T1000 (cell line): ENCODE data around the gene ZNF682.
"Not testable (repeated sequence)": the region's sequence is repeated elsewhere in the genome, so short reads cannot be mapped to it uniquely, and the experiment has no call there.

Source experiments
- DNase-seq: peaks from one replicate; lab custom pipeline; 2025; ENCODE audit warnings: mixed read lengths; lab: John Stamatoyannopoulos, UW

Gene ZNF682

DNA sequence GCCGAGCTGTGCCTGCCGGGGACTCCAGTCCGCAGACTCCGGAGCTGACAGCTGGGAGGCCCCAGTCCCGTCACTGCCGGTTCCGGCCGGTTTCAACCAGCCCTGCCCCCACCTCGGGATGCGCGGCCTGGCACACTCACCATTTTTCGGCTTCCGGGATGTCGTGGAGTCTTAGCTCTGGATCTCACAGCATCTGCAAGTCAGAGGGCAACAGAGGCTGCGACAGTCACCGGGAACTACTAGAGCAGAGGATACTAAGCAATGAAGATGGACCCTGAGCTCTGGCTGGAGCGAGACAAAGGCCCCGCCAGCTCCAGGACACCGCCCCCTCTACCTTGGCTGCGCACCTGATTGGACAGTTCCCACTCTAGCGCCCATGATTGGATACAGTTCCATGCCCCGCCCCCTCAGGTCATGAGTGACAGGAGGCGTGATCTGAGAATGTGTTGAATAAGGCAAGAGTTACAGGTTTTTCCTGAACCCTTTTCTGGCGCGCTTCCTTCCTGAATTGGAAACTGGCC is at the start of gene ZNF682:
Gene ZNF682, minus strand, starts transcription at position 303 of the 521 bp plus-strand sequence. Its CDS starts 160 bp downstream, at position 143.
- DNase-seq = peak; percentile 91

DNA sequence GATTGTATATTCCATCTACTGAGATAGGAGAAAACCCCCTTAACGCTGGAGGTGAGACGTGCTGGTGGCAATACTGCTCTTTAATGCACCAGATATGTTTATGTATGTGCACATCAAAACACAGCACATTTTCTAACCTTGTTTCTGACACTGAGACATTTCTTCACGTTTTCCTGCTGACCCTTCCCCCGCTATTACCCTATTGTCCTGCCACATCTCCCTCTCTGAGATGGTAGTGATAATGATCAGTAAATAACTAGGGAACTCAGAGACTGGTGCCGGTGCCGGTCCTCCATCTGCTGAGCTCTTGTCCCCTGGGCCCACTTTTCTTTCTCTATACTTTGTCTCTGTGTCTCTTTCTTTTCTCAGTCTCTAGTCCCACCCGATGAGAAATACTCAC is 43.6 kb upstream of the ZNF682 start:
- not testable (repeated sequence) for DNase-seq

GRCh38 chr19:20082232-20082833 is 43.0 kb upstream of the ZNF682 start:
- DNase-seq = not testable (repeated sequence)

GRCh38 chr19:20080656-20081055 is 41.4 kb upstream of the ZNF682 start:
- no peak for DNase-seq

DNA sequence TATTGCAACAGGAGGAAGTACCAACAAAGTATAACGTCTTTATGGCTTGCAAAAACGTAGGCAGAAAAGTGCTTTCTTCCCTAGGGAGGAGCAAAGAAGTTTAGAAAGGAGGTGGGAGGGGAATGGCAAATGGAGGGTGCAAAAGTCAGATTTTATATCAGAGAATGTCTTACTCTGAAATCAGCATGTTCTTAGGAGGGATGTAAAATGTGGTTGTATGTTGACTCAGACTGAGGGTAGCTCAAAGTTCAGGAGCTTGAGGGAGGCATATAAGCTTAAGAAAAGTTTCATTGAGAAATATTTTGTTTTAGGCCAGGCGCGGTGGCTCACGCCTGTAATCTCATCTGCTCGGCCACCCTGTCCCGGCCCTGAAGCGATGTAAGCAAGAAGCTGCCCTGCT is 40.2 kb upstream of the ZNF682 start:
- no peak for DNase-seq

- DNase-seq = no peak
These were observed 39.3 kb upstream of the ZNF682 start for GRCh38 chr19:20078581-20079031.

DNA sequence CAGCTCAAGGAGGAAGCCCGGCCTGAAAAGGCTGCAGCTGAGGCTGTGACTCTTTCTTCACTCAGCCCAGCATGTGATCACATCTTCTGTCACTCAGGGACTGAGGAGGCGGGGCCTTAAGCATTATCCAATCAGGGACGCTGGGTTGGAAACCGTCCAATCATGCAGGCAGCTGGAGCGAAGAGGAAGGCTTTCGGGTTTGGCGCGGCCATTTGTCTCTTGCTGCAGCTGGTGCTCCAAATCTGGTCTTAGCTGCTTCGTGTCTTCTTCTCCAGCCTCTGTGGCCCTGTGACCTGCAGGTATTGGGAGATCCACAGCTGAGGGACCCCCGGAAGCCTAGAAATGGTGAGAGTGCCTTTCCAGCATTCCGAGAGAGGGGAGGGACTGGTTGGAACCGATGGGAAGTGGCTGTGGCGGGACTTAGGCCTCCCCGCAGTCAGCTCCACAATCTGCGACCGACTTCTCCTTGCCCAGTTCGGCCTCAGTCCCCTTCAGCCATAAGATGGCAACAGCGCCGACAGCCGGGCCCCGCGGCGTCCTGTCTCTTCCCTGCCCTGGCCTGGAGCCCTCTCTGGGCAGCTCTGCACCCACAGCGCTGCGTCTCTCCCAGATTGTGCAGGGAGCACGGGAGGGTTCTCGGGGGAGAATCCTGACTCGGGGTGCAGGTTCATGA is 38.6 kb upstream of the ZNF682 start, which contains the start of gene ZNF90:
Gene ZNF90, plus strand, starts transcription at position 210 of the 673 bp plus-strand sequence. Its CDS starts 133 bp downstream, at position 343.
- DNase-seq = peak; percentile 85

DNA sequence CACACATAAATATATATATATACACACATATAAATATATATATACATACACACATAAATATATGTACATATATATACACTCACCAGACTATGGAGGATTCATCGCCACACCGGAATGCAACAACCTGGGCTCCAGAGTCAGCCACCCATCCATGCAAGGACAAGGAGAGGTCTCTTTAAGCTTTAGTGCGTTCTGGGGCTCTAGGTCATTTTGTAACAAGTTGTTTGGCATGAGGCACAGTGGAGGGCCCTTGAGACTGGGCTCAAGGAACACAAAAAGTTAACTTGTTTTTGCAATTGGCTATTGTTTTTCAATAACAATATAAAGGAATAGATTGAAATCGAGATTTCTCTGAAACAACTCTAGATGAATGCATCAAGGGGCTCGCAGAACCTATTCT is 33.6 kb upstream of the ZNF682 start:
- no peak for DNase-seq

- DNase-seq = no peak
These were observed 31.4 kb upstream of the ZNF682 start for GRCh38 chr19:20070691-20071090.

- not testable (repeated sequence) for DNase-seq
These were observed 29.3 kb upstream of the ZNF682 start for GRCh38 chr19:20068559-20068958.

GRCh38 chr19:20067943-20068342 is 28.6 kb upstream of the ZNF682 start:
- DNase-seq = no peak

- DNase-seq = no peak
These were observed 27.6 kb upstream of the ZNF682 start for GRCh38 chr19:20066861-20067260.

DNA sequence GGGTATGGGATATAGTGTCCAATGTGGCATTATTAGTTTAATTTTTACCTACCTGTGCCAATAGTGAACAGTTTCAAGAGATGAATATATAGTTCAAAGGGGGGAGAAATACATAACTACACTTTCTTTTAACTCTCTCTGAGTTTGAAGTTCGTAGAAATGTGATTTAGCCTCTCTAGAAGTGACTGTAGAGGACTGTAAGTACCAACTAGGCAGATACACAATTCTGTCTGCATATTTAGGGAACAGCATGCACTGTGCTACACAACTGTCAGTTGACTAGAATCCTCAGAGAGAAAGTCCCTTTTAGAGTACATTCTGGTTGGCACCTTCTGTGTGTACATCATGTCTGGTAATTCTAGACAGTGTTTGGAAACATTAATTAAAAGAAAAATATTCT is 21.0 kb upstream of the ZNF682 start:
- no peak for DNase-seq

GRCh38 chr19:20058738-20059137 is 19.4 kb upstream of the ZNF682 start:
- DNase-seq = not testable (repeated sequence)

DNA sequence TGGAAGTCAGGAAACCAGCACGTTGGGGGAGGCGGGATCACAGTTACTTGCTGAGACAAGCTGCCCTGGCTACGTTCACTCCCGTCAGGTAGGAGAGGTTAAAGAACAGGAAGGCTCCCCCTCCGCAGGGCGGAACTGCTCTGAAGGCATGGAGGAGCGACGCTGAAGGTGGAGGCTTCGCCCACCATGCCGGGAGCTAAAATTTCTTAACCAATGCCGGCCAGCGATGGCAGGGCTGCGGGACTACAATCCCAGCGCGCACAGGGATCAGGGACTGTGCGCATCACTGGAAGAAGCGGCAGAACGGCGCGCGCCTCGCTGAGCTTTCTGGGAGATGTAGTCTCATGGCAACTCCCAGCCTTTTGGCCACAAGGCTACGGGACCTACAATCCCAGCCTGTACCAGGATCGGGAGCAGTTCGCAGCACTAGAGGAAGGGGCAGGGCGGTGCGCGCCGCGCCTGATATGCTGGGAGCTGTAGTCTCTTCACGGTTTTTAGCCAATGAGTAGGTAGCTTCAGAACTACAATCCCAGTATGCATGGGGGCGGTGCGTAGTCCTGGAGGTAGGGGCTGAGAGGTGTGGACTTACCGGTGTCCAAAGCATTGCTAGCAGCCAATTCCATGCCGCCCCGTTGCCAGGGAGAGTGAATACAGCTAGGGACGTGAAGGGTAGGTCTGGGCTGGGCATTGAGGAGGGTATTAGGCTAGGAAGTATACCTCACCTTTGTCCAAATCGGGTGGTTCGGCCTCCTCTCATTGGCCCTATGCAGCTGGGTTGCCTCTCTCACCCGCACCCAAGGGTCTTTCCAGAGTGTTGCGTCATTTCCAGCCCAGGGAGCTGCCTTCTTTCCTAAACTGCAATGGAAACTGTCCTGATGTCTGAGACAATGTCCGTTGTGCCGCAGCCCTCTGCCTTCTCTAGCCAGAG is 12.8 kb upstream of the ZNF682 start:
- DNase-seq = peak; percentile 65

- DNase-seq = not testable (repeated sequence)
These were observed 6.4 kb upstream of the ZNF682 start for GRCh38 chr19:20045742-20046141.

- DNase-seq = no peak
These were observed 5.4 kb upstream of the ZNF682 start for GRCh38 chr19:20044663-20045062.

DNA sequence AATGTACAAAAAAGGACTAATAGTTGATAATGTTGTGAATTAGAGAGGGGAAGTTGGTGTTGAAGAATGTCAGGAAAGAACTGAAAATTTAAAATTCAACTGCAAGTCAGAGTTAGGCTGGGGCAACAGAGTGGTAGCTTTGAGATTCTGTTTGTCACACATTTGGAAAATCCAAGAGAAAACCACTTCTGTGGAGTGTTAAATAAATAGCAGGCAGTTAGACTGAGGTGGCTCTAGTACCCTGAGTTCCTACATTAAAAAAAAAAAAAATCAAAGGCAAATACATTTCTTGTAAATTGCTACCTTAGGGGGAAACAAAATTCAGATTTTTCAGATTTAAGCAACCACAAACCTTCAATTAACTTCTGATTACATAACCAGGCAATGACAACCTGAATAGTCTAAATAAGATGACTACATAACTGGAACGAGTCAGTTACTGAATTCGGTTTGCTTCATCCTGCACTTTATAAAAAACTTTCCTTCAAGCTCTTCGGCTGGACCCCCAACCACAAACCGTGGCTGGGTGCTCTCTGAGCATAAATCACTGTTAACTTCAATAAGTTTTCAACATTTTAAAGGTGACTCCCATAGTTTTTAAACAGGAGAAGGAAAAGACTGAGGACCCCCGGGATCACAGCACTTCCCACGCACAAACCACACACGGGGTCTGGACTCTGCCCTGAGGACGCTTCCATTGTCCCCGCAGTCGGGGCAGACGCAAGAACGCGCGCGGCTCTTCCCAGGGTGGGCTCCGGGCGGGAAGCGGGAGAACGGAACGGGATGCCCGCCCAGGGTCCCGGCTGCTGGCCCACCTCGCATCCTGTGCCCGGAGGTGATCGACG is 725 bp downstream of the ZNF682 start:
- no peak for DNase-seq

DNA sequence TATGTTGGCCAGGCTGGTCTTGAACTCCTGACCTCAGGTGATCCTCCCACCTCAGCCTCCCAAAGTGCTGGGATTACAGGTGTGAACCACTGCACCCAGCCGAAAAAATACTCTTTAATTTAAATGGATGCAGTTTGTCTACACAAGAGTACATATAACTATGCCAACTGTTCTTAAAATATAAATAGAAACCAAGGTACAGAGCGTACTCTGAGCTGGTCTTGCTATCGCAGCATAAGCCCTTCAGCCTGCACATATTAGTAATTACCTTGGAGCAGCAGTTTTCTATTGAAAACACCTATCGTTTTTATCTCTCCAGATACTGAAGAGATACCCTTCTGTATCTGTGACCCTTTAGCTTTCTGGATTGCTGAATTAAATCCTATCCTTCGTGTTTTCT is 3.4 kb downstream of the ZNF682 start:
- no peak for DNase-seq

GRCh38 chr19:20028611-20029010 is 10.7 kb downstream of the ZNF682 start:
- DNase-seq = no peak

DNA sequence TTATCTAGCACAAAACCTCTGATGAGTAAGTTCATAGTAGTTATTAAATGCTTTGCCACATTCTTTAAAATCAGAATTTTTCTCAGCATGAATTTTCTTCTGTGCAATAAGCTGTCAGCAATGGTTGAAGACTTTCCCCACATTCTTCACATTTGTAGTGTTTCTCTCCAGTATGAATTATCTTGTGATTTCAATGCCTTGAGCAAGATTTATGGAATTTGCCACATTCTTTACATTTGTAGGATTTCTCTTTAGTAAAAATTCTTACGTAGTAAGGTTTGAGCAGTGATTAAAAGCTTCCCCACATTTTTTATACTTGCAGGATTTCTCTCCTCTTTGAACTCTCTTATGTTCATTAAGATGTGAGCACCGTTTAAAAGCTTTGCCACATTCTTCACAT is 33.6 kb downstream of the ZNF682 start:
- no peak for DNase-seq
